NCI-H1417 (cell line): ENCODE results near the gene SNTA1.
"Not testable (repeated sequence)": the region's sequence is repeated elsewhere in the genome, so short reads cannot be mapped to it uniquely, and the experiment has no call there.

ENCODE experiments used
- DNase-seq, 3 experiments: peaks; one replicate each; lab custom pipeline; 2025; lab: John Stamatoyannopoulos, UW

SNTA1 gene

GRCh38 chr20:33431797-33432381 is 11.7 kb downstream of the SNTA1 start:
- no peak for DNase-seq

- DNase-seq, result not testable (repeated sequence)
These were observed 19.7 kb downstream of the SNTA1 start for GRCh38 chr20:33423875-33424274.

GRCh38 chr20:33423141-33423834 is 20.3 kb downstream of the SNTA1 start:
- no peak for DNase-seq

GRCh38 chr20:33419140-33419974 is 24.2 kb downstream of the SNTA1 start:
- no peak for DNase-seq

GRCh38 chr20:33418033-33418432 is 25.5 kb downstream of the SNTA1 start:
- no peak for DNase-seq

- DNase-seq, result peak in 2 of 3 experiments; percentile 20 to 28
These were observed 27.6 kb downstream of the SNTA1 start for GRCh38 chr20:33415948-33416347.

GRCh38 chr20:33412484-33412838 is 31.1 kb downstream of the SNTA1 start:
- DNase-seq, result no peak

- no peak for DNase-seq
These were observed 31.7 kb downstream of the SNTA1 start for GRCh38 chr20:33411711-33412483.

- DNase-seq, result no peak
These were observed 32.3 kb downstream of the SNTA1 start for GRCh38 chr20:33411242-33411641.

GRCh38 chr20:33410081-33410742 is 33.4 kb downstream of the SNTA1 start:
- no peak for DNase-seq

- DNase-seq, result no peak
These were observed 34.6 kb downstream of the SNTA1 start for GRCh38 chr20:33408716-33409654.

- DNase-seq, result no peak
These were observed 35.2 kb downstream of the SNTA1 start for GRCh38 chr20:33408313-33408712.

GRCh38 chr20:33407796-33408195 is 35.8 kb downstream of the SNTA1 start:
- no peak for DNase-seq

- DNase-seq, result no peak
These were observed 36.3 kb downstream of the SNTA1 start for GRCh38 chr20:33407251-33407650.

GRCh38 chr20:33404281-33404680 is 39.3 kb downstream of the SNTA1 start:
- DNase-seq, result no peak

- DNase-seq, result peak in 2 of 3 experiments; percentile 39 to 70
These were observed 41.6 kb downstream of the SNTA1 start for GRCh38 chr20:33401921-33402369.

GRCh38 chr20:33401184-33401920 is 42.2 kb downstream of the SNTA1 start, which contains the start of gene CDK5RAP1:
TSS of gene CDK5RAP1 (minus strand) at chr20:33401519. CDS start at chr20:33397064, 4,455 bp downstream.
- DNase-seq, result peak; percentile 90 to 95 (median 93)

GRCh38 chr20:33400812-33401183 is 42.8 kb downstream of the SNTA1 start:
- peak in 2 of 3 experiments; percentile 22 to 60 for DNase-seq

GRCh38 chr20:33399924-33400323 is 43.6 kb downstream of the SNTA1 start:
- DNase-seq, result no peak

- DNase-seq, result peak in 1 of 3 experiments; percentile 12
These were observed 48.8 kb downstream of the SNTA1 start for GRCh38 chr20:33394718-33395117.
